H1 (cell line): Measurements from ENCODE around the gene GAREM2. TPM values are rescaled to one million over a fixed set of nuclear protein-coding genes. Genes with fewer than 3 reads are reported as not detected.

ENCODE experiments used
- BRCA1 ChIP-seq: IDR thresholded peaks from 2 replicates; pipeline ENCODE4 v1.6.1; 2012; ENCODE audit warnings: low read depth, low read length, improper control_type of control experiment
- CHD1 ChIP-seq: IDR thresholded peaks from 2 replicates; pipeline ENCODE4 v1.6.1; 2012; ENCODE audit warnings: low read depth, low read length, improper control_type of control experiment
- E2F6 ChIP-seq: IDR thresholded peaks from 2 replicates; pipeline ENCODE4 v1.6.1; 2012; ENCODE audit warnings: inconsistent platforms
- EGR1 ChIP-seq: IDR thresholded peaks from 2 replicates; pipeline ENCODE4 v1.6.1; 2011; ENCODE audit warnings: low read depth, low read length, borderline replicate concordance
- GABPA ChIP-seq: IDR thresholded peaks from 2 replicates; pipeline ENCODE4 v1.6.1; 2011; ENCODE audit warnings: mild to moderate bottlenecking, low read length, moderate library complexity, borderline replicate concordance; ENCODE audit not compliant: insufficient read depth
- HDAC2 ChIP-seq, 2 experiments: fragments of 300-600 bp in 1 of 2; sonication (generic) in 1 of 2; IDR thresholded peaks; 2 replicates each; pipeline ENCODE4 v1.6.1; 2011 to 2012; ENCODE audit warnings: low read depth in 2 of 2, low read length in 2 of 2, mild to moderate bottlenecking in 2 of 2, moderate library complexity in 2 of 2, borderline replicate concordance in 1 of 2, inconsistent platforms in 1 of 2
- JUND ChIP-seq: IDR thresholded peaks from 2 replicates; pipeline ENCODE4 v1.6.1; 2011; ENCODE audit warnings: mild to moderate bottlenecking, improper control_type of control experiment, low read length
- PHF8 ChIP-seq: fragments of 200-600 bp; sonication (generic); conservative IDR thresholded peaks from 2 replicates; pipeline ENCODE4 v1.7.1; 2012; ENCODE audit warnings: low read depth, mild to moderate bottlenecking, inconsistent platforms, low read length, moderate library complexity
- RAD21 ChIP-seq, 2 experiments: IDR thresholded peaks in 1 of 2; conservative IDR thresholded peaks in 1 of 2; 2 replicates each; pipeline ENCODE4 v1.6.1; 2011; ENCODE audit warnings: low read depth in 2 of 2, low read length in 2 of 2, improper control_type of control experiment in 1 of 2, inconsistent platforms in 1 of 2, mild to moderate bottlenecking in 1 of 2, moderate library complexity in 1 of 2
- RNF2 ChIP-seq: fragments of 200-900, 300-1000 bp; sonication (generic); IDR thresholded peaks from 2 replicates; pipeline ENCODE4 v1.7.1; 2016; ENCODE audit warnings: borderline replicate concordance, low read depth, mild to moderate bottlenecking, antibody characterized with exemption, low read length; ENCODE audit not compliant: poor library complexity, severe bottlenecking; ENCODE audit errors: missing control alignments
- TAF1 ChIP-seq: IDR thresholded peaks from 2 replicates; pipeline ENCODE4 v1.6.1; 2011; ENCODE audit warnings: mild to moderate bottlenecking, low read depth, low read length
- polyA plus RNA-seq, 7 experiments: library from polyadenylated mRNA; depleted of rRNA in 3 of 7; stranded (reverse) in 5 of 7; unstranded in 2 of 7; fragments of >200 nt in 5 of 7; fragments of 200-250 nt in 2 of 7; gene quantifications; 1 replicate in 5 of 7; 2 replicates in 1 of 7; 4 replicates in 1 of 7; pipeline versions ENCODE4 v1.2.1 to v1.2.3, GENCODE V29; 2011 to 2013; ENCODE audit warnings: missing spikeins in 2 of 7, mixed read lengths in 2 of 7
- total RNA-seq: library from RNA; stranded (reverse); fragmentation: NEBNext Ultra II Directional; extraction: Animal tissue kit (Norgen Biotek cat#: 25700); gene quantifications from 2 replicates; pipeline ENCODE4 v1.2.1, GENCODE V29; 2021
- TF ChIP-seq, protein P1 (sequence below), 3 experiments: IDR thresholded peaks; 1 replicate in 2 of 3; 2 replicates in 1 of 3; pipeline versions ENCODE4 v1.5.1 to v1.6.1; 2011; ENCODE audit warnings: low read length in 3 of 3, mild to moderate bottlenecking in 3 of 3, inconsistent platforms in 2 of 3, low read depth in 1 of 3, moderate library complexity in 1 of 3; ENCODE audit not compliant: insufficient read depth in 1 of 3; ENCODE audit errors: control extremely low read depth in 1 of 3
- TF ChIP-seq, protein P2 (sequence below): IDR thresholded peaks from 2 replicates; pipeline ENCODE4 v1.6.1; 2012; ENCODE audit warnings: inconsistent platforms

GAREM2 gene
- total and polyA plus RNA-seq, 2 of the 8 experiments (the other 6 are each of a cell fraction or from before 2014, with no cell fraction given): 19.9 TPM

DNA sequence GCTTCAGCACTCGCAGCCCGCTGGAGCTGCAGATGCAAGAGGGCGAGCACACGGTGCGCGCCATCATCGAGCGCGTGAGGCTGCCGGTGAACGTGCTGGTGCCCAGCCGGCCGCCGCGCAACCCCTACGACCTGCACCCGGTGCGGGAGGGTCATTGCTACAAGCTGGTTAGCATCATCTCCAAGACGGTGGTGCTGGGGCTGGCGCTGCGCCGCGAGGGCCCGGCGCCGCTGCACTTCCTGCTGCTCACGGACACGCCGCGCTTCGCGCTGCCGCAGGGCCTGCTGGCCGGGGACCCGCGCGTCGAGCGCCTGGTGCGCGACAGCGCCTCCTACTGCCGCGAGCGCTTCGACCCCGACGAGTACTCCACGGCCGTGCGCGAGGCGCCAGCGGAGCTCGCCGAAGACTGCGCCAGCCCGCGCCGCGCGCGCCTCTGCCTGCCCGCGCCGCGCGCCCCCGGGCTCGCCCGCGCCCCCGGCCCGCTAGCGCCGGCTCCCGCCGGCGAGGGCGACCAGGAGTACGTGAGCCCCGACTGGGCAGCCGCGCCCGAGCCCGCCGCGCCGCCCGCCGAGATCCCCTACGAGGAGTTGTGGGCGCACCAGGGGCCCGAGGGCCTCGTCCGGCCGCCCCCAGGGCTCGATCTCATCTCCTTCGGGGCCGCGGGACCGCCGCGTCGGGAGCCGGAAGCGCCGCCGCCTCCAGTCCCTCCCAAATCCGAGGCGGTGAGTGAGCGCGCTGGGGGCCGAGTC, 11.8 kb downstream of the GAREM2 start (continued):
- TF ChIP-seq GABPA (no peak; the same call in 1 of the 2 replicates), JUND (no peak), BRCA1 (no peak), EGR1 (no peak), PHF8 (peak; percentile 54; the same call in 1 of the 2 replicates), HDAC2 (IDR thresholded peaks at IDR 0.05; ENCODE audit: borderline replicate concordance in 1 of 2, low read depth in 2 of 2, low read length in 2 of 2) (peak; percentile 27 to 82; a peak in 3 of 4 replicates), TAF1 (0 out of 2 replicates have a peak, but pooled peaks have one; percentile 6), CHD1 (no peak), E2F6 (peak; percentile 72), RNF2 (no peak), RAD21 (IDR thresholded peaks at IDR 0.05 in 1 of 2, conservative IDR thresholded peaks at IDR 0.05 in 1 of 2; ENCODE audit: low read depth in 2 of 2, low read length in 2 of 2) (peak; percentile 23 to 55; a peak in 1 of 4 replicates)
- TF ChIP-seq, protein P1, sequence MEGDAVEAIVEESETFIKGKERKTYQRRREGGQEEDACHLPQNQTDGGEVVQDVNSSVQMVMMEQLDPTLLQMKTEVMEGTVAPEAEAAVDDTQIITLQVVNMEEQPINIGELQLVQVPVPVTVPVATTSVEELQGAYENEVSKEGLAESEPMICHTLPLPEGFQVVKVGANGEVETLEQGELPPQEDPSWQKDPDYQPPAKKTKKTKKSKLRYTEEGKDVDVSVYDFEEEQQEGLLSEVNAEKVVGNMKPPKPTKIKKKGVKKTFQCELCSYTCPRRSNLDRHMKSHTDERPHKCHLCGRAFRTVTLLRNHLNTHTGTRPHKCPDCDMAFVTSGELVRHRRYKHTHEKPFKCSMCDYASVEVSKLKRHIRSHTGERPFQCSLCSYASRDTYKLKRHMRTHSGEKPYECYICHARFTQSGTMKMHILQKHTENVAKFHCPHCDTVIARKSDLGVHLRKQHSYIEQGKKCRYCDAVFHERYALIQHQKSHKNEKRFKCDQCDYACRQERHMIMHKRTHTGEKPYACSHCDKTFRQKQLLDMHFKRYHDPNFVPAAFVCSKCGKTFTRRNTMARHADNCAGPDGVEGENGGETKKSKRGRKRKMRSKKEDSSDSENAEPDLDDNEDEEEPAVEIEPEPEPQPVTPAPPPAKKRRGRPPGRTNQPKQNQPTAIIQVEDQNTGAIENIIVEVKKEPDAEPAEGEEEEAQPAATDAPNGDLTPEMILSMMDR (IDR thresholded peaks at IDR 0.05; ENCODE audit: control extremely low read depth in 1 of 3, insufficient read depth in 1 of 3, low read depth in 1 of 3, low read length in 3 of 3): peak in 2 of 3 experiments; percentile 69 to 80; a peak in 3 of 4 replicates
- TF ChIP-seq, protein P2, sequence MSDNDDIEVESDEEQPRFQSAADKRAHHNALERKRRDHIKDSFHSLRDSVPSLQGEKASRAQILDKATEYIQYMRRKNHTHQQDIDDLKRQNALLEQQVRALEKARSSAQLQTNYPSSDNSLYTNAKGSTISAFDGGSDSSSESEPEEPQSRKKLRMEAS: peak; percentile 81
